GM19351 (cell line): ENCODE results near the gene MDFIC2.

Source experiments
- ATAC-seq: cut with Tn5 transposase; IDR thresholded peaks from one replicate; pipeline ENCODE4 v1.9.1; 2021; ENCODE audit warnings: mild to moderate bottlenecking, moderate library complexity; ENCODE audit not compliant: unreplicated experiment

Gene MDFIC2

DNA sequence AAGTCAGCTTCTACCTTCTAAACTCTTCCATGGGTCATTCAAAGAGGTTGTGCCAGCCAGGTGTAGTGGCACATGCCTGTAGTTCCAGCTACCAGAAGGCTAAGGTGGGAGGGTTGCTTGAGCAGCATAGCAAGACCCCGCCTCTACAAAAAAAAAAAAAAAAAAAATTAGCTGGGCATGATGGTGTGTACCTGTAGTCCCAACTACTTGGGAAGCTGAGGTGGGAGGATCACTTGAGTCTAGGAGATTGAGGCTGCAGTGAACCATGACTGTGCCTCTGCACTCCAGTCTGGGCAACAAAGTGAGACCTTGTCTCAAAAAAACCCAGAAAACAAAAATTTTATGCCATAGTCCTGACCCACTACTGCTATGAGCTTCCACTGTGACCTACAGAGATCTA lies 126.8 kb downstream of the MDFIC2 start:
- no peak for ATAC-seq

DNA sequence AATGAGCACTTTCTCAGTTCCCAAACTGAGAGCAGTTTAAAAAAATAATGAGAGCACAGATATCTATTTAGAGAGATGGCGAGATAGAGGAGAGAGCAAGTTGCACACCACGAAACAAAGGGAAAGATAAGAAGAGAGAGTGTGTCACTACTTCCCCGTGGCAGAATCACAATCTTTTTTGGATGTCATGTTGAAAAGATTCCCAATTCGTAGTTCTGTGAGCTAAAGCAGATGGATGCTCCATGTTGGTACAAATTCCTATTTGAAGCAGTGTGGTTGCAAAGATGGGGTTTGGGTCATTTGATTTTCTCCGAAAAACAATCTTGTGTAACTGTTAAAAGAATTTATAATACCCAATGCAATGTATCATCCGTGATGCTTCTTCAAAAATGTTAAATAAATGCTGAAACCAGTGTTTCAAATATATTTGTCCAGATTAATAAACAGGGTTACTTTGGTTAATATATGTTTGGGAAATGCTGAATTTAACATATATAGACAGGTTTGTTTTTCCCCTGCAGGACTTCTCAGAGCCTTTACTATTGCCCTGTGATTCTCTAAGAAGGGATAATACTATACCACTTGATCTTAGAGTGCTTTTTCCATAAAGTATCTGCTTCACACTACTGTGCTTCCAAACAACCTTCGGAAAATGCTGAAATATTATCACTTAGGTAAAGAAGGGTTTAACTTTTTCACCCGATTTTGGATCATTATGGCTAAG lies 128.5 kb downstream of the MDFIC2 start:
- no peak for ATAC-seq

DNA sequence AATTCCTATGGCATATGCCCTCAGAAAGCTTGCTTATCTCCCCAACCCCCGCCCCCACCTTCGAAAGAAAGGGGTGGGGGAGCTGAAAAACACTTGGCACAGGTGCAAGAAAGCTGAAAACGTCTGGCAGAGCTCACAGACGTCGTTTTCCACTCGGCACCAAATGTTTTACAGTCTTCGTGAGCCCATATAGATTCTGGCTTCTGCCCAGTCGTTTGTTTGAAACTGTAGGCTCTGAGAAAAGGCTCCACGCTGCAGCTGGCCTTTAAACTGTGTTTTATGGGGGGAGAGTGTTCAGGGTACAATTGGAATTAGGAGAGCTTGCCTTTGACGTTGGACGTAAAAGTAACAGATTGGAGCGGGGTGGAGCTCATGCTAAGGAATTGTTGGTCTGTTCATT lies 130.3 kb downstream of the MDFIC2 start:
- ATAC-seq, result no peak

DNA sequence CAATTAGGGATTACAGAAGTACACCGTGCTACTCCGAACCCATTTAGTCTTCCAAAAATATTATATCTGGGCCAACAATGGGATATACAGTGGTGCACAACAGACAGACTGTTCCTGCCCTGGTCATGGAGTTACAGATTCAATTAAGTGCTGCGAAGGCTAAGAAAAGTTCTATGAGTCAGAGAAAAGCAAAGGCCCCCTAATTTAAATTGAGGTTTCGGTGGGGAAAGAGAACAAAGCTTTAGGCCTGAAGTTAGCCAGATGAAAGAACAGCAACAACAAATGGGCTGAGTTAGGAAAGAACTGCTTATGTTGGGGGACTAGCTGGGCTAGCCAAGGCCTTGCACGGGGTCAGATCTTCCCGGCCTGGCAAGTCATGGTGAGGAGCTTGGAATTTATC lies 131.8 kb downstream of the MDFIC2 start:
- ATAC-seq, result peak; percentile 57

DNA sequence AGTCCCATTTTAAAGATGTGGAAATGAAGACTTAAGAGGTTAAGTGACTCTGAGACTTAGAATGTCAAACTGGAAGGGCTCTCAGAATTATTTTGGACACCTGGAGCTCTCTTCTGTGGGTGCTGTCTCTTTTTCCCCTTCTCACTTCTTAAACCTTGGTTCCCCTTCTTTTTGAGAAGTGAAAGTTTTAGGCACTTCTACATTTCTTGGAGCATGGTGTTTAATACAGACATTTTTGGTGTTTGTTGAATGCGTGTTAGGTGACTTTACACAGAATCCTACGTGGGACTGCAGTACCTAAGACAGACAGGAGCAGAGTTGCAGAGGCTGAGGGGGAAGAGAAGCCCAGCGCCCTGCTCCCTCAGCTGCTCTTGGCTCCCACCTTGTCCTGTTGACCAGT lies 133.3 kb downstream of the MDFIC2 start:
- peak; percentile 71 for ATAC-seq

DNA sequence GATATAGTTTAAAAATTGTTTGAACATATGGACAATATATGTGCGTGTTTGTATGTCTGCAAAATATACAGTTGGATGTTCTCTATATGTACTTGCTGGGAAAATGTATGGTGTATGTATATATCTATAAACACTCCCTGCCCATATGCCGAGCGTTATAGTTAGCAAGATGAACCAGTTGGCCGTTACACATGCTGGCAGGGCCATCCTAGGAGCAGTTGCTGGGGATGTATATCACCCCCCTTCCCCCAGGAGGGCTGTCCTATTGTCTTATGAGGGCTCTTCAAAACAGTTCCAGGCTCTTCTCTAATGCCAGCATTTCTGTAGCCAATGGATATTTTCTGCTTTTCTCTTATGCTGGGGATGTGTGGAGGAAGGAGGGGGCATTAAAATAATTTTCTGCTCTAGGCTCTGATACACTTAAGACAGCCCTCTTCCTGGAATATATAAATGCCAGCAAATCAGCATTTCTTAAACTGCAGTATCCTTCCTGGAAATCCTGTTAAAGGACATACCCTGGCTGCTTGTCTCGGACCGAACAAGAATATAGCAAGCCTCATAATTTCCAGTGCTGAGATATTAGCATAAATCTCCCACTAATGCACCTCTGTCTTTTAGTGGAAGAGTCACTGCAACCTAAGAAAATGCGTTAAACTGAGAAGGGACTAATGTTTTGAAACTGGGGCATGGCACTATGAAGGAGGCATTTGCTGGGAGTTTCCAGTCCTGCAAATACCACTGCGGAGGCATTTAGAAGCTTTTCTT lies 134.4 kb downstream of the MDFIC2 start:
- ATAC-seq, result no peak

DNA sequence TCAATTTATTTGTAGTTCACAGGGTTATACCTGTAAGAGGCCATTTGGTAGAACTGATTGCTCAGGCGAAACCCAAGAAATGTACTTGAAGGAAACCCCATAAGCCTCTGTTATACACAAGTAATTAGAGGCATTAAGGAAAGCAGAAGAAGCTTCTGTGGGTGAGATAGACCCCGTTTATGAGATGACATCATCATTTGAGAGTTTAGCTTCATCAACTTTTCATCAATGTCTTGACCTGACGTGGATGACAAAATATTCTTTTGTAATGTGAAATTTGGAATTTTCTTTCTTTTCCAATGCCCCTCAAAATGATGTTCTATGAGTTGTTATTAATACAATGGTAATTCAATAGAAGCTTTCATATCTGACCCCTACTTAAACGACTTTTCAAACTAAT lies 136.2 kb downstream of the MDFIC2 start:
- ATAC-seq, result no peak

DNA sequence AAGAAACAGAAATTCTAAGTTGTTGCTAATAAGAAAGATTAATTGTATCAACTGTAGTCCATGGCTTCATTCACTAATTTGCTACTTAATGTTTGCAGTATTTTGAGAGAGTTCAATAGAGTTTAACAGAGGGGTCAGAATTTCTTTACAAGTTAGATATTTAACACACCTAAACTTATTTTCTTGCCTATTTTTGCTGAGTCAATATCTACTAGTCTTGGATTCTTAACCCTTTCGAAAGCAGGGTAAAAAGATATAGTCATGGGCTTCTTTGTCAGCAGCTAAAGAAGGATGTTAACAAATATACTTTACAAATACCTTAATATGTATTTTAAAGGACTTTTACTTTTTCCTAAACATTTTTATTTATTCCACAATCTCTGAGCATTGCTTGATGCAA lies 155.6 kb downstream of the MDFIC2 start:
- ATAC-seq, result no peak

DNA sequence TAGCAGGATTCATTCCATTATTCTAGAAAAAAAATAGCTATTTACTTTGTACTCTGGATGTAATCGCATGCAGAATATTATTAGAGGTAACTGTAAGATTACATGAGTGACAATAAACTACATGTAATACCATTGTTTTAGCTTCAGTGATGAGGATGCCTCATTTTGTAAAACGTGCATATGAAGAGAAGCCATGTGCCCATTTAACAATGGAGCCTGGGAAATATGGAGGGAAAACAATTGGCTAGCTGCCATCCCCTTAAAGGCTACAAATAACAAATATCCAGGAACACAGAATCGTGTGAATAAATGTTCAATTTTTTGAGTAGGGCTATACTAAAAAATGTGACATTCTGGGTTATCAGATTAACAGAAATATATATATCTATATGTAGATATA lies 161.8 kb downstream of the MDFIC2 start:
- no peak for ATAC-seq

DNA sequence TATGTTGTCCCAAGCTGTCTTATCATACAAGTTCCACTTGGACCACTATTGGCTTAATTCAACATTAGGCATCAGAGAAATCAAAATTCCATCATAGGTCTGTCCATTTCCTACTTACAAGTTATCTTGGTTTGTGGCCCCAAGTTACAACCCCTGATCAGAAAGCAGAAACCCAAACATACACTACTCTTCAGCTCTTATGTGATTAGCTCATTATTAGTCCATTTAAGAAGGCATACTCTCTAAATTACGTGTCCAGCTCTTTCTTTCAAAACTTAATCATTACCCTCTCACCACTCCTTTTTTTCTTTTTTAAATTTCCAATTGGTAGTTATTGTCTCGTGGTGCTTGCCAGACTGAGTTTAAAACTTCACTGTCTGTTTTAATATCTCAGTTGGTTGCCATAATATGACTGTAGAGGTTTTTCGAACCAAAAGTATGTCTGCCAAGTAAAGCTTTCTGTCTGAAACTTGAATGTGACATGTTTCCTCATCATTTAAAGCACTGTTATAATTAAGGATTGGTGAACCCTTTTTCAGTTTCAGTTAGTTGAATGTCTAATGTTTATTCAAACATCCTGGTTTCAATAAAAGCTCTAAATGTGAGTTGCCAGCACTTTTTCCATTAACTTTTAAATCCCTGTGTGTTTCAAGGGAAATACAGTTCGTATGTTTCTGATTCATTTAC lies 162.6 kb downstream of the MDFIC2 start:
- ATAC-seq, result no peak
